T-helper 2 cell (primary cell): ENCODE data around the gene CTAGE8.
"Not testable (repeated sequence)": the region's sequence is repeated elsewhere in the genome, so short reads cannot be mapped to it uniquely, and the experiment has no call there.

ENCODE experiments used
- DNase-seq, 5 experiments: peaks; one replicate each; pipeline versions ENCODE4 v3.0.0 to v3.0.0-alpha.2; 2012 to 2022

Gene CTAGE8, protein sequence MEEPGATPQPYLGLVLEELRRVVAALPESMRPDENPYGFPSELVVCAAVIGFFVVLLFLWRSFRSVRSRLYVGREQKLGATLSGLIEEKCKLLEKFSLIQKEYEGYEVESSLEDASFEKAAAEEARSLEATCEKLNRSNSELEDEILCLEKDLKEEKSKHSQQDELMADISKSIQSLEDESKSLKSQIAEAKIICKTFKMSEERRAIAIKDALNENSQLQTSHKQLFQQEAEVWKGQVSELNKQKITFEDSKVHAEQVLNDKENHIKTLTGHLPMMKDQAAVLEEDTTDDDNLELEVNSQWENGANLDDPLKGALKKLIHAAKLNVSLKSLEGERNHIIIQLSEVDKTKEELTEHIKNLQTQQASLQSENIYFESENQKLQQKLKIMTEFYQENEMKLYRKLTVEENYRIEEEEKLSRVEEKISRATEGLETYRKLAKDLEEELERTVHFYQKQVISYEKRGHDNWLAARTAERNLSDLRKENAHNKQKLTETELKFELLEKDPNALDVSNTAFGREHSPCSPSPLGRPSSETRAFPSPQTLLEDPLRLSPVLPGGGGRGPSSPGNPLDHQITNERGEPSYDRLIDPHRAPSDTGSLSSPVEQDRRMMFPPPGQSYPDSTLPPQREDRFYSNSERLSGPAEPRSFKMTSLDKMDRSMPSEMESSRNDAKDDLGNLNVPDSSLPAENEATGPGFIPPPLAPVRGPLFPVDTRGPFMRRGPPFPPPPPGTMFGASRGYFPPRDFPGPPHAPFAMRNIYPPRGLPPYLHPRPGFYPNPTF

GRCh38 chr7:144269188-144269587 is at the start of gene CTAGE8:
TSS of gene CTAGE8 (minus strand) at chr7:144269288. CDS start at chr7:144269250, 38 bp downstream.
- DNase-seq = not testable (repeated sequence)

DNA sequence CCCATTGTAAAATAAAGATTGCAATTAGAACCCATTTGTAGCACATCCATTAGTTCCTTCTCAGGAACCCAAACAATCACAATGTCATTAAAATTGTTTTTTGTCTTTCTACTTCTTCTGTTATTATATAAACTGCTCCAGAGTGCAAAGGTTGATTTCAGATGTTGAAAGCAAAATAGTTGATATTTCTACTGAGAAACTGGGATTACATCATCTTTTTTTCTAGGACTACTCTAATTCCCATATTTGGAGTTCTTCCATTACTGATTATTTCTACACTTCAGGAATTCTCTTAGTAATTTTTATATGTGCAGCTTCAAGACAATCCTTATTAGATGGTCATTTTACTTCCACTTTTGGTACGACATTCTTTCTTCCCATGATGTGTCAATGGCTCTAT is 48.4 kb upstream of the CTAGE8 start:
- not testable (repeated sequence) for DNase-seq

- not testable (repeated sequence) for DNase-seq
Measured at GRCh38 chr7:144311872-144312469, 42.9 kb upstream of the CTAGE8 start, which contains the start of gene OR2A1. TSS of gene OR2A1 (plus strand) at chr7:144312419. CDS start at chr7:144318125, 5,706 bp downstream.

GRCh38 chr7:144311218-144311617 is 42.1 kb upstream of the CTAGE8 start:
- DNase-seq = not testable (repeated sequence)

- not testable (repeated sequence) for DNase-seq
Measured at GRCh38 chr7:144309702-144310101, 40.6 kb upstream of the CTAGE8 start.

- not testable (repeated sequence) for DNase-seq
Measured at GRCh38 chr7:144305156-144305555, 36.1 kb upstream of the CTAGE8 start.

DNA sequence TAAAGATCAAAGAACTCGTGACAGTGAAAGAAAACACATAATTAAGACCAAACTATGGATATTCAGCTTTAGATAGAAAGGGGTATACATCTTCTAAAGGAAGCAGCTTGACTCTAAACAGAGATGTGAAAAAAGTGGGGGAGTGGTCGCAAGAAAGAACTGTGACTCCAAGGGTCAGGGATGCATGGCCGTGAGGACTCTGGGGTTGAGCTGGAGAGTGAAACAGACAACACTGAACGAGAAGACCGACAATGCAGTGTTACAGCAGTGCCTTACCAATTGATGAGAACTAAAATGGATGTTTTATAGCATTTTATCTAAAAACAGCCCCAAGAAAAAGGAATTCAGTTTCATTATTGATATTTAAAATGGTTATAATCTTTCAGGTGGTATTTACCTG is 34.5 kb upstream of the CTAGE8 start:
- DNase-seq = not testable (repeated sequence)

GRCh38 chr7:144302578-144303303 is 33.7 kb upstream of the CTAGE8 start:
- not testable (repeated sequence) for DNase-seq

DNA sequence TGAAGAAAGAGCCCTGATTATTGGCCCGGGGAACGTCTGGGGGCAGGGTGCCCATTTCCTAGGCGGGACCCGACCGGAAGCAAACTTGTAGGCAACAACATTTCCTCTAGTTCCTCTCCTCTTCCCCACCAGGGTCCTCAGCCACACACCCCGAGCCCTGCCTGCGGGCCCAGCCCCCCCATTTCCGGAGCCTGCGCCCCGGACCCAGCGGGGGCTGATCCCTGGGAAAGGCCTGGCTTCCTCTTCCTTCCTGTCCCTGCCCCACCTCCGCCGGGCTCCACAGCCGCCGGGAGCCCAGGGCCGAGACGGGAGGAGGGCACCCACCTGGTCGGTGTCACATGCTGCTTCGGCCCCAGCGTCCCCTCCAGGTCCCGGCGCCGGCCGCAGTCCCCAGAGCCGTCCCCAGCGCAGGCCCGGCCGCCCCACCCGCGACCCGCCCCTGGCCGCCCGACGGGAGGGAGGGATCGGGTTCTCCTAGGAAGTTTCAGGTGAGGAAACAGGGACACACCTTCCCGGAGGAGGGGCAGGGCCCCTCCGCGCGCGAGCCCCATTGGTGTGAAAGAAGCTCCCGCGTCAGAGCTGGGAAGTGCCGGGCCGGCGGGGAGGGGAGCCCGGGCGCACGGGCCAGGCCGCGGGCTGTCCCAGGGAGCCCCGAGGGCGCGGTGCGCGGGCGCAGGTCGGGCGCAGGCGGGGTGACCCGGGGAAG is 24.9 kb upstream of the CTAGE8 start:
- DNase-seq = not testable (repeated sequence)

- DNase-seq = not testable (repeated sequence)
Measured at GRCh38 chr7:144292384-144293161, 23.5 kb upstream of the CTAGE8 start.

GRCh38 chr7:144291607-144292006 is 22.5 kb upstream of the CTAGE8 start:
- DNase-seq = not testable (repeated sequence)

- DNase-seq = not testable (repeated sequence)
Measured at GRCh38 chr7:144287171-144287784, 18.2 kb upstream of the CTAGE8 start.

DNA sequence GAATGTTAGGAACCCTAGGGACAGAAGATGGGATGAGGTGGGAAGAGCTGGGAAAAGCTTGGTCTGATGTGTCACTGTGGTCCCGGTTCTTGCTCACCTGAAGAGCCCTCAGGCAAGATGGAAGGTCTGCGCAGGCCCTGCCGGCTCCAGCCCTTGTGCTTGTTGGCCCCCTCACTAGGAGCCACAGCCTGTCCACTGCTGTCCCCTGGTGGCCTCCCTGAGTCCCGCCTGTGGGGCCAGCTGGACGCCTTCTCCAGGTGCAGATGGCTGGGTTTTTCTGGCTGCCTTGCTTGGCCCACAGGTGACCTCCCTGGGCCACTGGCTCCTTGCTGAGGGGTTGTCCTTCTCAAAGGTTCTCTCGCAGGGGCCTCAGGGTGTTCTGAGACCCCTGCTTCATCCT is 14.6 kb upstream of the CTAGE8 start:
- DNase-seq = not testable (repeated sequence)

DNA sequence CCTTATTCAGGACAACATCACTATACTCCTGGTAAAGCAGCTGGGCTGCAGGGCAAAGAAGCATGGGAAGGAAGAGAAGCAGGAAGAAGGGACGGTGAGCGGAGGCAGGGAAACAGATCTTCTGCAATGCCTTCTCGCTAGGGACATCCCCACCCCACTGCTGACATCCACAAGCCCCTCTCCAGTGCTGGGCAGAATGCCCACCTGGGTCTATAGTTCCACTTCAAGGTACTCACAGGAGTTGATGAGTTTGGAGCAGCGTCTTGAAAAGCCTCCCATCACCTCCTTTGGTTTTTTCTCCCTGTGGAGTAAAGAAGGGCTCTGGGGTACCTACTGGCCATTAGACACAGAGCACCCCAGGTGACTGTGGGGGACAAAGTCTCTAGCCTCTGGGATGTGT is 13.4 kb upstream of the CTAGE8 start:
- not testable (repeated sequence) for DNase-seq

DNA sequence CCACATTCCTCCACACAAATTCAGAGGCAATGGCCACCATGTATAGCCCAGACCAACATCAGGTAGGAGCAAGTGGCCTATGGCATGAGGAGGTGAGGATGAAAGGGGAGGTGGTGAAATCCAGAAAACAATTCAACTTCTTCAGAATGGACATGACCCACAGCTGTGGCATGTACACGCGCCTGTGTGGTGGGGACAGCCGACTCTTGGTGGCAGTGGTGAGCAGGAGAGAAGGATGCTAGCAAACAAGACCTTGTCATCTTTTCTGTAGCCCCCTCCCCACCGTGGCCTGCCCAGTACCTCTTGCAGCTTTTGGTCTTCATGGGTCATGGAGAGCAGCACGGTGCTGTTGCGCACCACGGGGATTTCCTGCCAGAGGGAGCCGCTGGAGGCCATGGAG is 12.9 kb upstream of the CTAGE8 start:
- not testable (repeated sequence) for DNase-seq

GRCh38 chr7:144280010-144280409 is 10.9 kb upstream of the CTAGE8 start:
- not testable (repeated sequence) for DNase-seq

DNA sequence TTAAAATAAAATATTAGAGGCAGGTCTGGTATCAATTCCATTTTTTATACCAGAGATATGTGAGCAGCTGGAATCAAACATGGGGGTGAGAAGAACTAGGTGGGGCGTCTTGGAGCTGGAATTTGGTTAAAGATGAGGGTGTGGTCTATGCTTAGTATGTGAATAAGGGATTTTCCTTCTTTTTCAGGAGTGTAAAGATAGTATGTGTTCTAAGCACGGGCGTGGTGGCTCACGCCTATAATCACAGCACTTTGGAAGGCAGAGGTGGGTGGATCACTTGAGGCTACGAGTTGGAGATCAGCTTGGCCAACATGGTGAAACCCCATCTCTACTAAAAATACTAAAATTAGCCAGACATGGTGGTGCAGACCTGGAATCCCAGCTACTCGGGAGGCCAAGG is 6.2 kb upstream of the CTAGE8 start:
- DNase-seq = not testable (repeated sequence)

DNA sequence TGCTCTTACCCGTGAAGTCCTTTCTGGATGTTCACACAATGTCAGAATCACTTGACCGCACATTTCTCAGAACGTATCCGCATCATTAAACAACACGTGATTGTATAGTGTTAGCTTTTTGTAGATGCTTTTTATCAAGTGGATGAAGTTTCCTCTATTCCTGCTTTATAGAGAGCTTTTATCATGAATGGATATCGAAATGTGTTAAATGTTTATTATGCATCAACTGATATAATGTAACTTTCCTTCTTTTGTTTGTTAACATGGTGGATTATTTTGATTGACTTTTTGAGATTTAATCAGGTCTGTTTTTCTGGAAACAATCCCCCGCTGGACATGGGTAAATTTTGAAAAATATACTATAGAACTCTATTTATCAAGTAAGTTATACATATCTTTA is 4.4 kb downstream of the CTAGE8 start, which contains the start of gene OR2A7:
Gene OR2A7 (minus strand): TSS at position 101 of the 400 bp plus-strand sequence. CDS start 5,164 bp downstream, outside the sequence.
- DNase-seq = not testable (repeated sequence)

- not testable (repeated sequence) for DNase-seq
Measured at GRCh38 chr7:144262128-144262527, 7.0 kb downstream of the CTAGE8 start.

DNA sequence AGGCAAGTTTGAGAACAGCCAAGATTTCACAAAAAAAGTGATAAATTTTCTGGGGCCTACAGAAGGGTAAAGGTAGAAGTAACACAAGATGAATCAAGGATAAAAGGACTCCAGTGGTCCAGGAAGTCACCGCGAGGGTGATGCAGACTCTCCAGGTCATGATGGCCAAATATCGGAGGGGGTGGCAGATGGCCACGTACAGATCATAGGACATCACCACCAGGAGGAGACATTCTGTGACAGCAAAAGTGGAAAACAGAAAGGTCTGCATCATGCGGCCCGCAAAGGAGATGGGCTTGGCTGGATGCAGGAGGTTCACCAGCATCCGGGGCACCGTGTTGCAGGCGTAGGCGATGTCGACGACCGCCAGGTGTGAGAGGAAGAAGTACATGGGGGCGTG is 10.0 kb downstream of the CTAGE8 start:
- not testable (repeated sequence) for DNase-seq
